Brain microvascular endothelial cell (primary cell): ENCODE data around the gene ZNF689.
"Not testable (repeated sequence)": the region's sequence is repeated elsewhere in the genome, so short reads cannot be mapped to it uniquely, and the experiment has no call there.

Experiments used
- DNase-seq: peaks from one replicate; pipeline ENCODE4 v3.0.0-alpha.2; 2020
- H3K27ac ChIP-seq: fragments of 250-450 bp; sonication (Bioruptor Pico); 2 replicates; pipeline ENCODE4 v1.5.1; 2020; ENCODE audit warnings: mild to moderate bottlenecking, moderate library complexity
- H3K27me3 ChIP-seq: fragments of 250-450 bp; sonication (Bioruptor Pico); replicated peaks from 2 replicates; pipeline ENCODE4 v1.5.1; 2020; ENCODE audit warnings: mild to moderate bottlenecking
- H3K36me3 ChIP-seq: fragments of 250-450 bp; sonication (Bioruptor Pico); replicated peaks from 2 replicates; pipeline ENCODE4 v1.5.1; 2020; ENCODE audit warnings: mild to moderate bottlenecking
- H3K4me3 ChIP-seq: 2 replicates; pipeline ENCODE4 v1.5.1; 2011; ENCODE audit warnings: low read depth, mild to moderate bottlenecking, control low read depth, low read length, moderate library complexity
- in situ Hi-C: cut with HindIII; loops from 2 replicates; pipeline ENCODE4 v1.10.0; 2017; ENCODE audit warnings: low sequenced_read_pairs, low pct_ligation_motif_present
- TF ChIP-seq, protein P1 (sequence below): IDR thresholded peaks from 2 replicates; pipeline ENCODE4 v1.5.1; 2011; ENCODE audit warnings: low read depth, mild to moderate bottlenecking, moderate library complexity, low read length, control low read depth, inconsistent platforms; ENCODE audit errors: missing control alignments

Gene ZNF689

DNA sequence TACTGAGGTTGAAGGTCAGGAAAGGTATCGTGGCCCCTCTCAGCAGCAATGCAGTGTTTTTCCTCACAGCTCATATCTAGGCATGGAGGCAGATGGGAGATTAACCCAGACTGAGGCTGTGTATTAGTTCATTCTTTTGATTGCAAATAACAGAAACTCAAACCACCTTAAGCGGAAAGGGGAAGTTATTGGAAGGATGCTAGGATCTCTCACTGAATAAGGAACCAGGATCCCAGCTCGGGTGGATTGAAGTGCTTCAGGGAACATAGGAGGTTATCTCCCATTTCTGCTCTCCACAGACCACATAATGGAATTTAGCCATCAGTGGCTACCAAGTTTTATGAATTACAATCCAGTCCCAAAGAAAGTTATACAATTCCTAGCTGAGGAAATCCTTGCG lies 8.2 kb downstream of the ZNF689 start:
- peaks cover 19% of the 10 kb centered on the region for H3K36me3 ChIP-seq
- H3K27ac ChIP-seq: no peak overlapping the region
- H3K27me3 ChIP-seq: no peaks in the 10 kb centered on the region
- no peak for DNase-seq
- TF ChIP-seq, protein P1, sequence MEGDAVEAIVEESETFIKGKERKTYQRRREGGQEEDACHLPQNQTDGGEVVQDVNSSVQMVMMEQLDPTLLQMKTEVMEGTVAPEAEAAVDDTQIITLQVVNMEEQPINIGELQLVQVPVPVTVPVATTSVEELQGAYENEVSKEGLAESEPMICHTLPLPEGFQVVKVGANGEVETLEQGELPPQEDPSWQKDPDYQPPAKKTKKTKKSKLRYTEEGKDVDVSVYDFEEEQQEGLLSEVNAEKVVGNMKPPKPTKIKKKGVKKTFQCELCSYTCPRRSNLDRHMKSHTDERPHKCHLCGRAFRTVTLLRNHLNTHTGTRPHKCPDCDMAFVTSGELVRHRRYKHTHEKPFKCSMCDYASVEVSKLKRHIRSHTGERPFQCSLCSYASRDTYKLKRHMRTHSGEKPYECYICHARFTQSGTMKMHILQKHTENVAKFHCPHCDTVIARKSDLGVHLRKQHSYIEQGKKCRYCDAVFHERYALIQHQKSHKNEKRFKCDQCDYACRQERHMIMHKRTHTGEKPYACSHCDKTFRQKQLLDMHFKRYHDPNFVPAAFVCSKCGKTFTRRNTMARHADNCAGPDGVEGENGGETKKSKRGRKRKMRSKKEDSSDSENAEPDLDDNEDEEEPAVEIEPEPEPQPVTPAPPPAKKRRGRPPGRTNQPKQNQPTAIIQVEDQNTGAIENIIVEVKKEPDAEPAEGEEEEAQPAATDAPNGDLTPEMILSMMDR: no peak
- in situ Hi-C loops: loop anchor here (25.0 kb wide), 1 partner anchor 165 kb away; the partner anchor contains the start of genes DCTPP1 and SEPHS2
- H3K4me3 ChIP-seq: no peak overlapping the region

DNA sequence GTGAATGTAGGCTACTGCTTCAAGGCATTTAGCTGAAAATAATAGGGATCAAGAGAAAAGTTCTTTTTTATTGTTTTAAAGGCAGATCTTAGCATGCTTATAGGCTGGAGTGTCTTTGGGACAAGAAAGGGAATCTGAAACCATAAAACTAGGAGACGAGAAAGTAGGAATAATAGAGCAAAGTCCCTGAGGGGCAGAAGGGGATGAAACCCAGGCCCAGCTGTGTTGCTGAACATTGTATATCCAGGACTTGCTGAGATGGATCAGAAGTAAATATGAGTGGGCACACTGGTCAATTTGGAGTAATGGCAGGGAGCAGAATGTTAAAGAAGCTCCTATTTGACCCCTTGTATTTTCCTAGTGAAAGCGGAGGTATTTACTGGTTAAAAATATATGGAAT lies 9.3 kb downstream of the ZNF689 start:
- no peaks in the 10 kb centered on the region for H3K27me3 ChIP-seq
- no peak overlapping the region for H3K27ac ChIP-seq
- DNase-seq: no peak
- H3K4me3 ChIP-seq: no peak overlapping the region
- peaks cover 19% of the 10 kb centered on the region for H3K36me3 ChIP-seq
- TF ChIP-seq, protein P1: no peak
- in situ Hi-C loops: loop anchor here (25.0 kb wide), 1 partner anchor 164 kb away; the partner anchor contains the start of genes DCTPP1 and SEPHS2

DNA sequence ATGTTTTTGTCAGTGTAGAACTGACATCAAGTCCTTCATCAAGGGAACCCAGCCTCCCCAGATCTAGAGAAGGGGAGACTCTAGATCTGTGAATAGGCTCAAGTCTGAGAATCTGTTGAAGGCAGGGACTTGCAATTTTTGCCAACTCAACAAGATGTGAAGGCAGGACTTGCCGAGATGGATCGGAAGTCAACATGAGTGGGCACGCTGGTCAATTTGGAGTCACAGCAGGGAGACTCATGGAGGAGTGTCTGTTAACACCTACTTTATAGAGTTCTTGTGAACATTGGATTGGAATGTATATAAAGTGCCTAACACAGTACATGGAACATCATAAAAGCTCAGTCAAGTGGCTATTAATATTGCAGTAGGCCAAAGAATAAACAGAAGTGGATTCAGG lies 10.0 kb downstream of the ZNF689 start:
- in situ Hi-C loops: loop anchor here (25.0 kb wide), 1 partner anchor 163 kb away; the partner anchor contains the start of genes DCTPP1 and SEPHS2
- no peak overlapping the region for H3K27ac ChIP-seq
- H3K27me3 ChIP-seq: no peaks in the 10 kb centered on the region
- peaks cover 17% of the 10 kb centered on the region for H3K36me3 ChIP-seq
- TF ChIP-seq, protein P1: no peak
- H3K4me3 ChIP-seq: no peak overlapping the region
- no peak for DNase-seq

DNA sequence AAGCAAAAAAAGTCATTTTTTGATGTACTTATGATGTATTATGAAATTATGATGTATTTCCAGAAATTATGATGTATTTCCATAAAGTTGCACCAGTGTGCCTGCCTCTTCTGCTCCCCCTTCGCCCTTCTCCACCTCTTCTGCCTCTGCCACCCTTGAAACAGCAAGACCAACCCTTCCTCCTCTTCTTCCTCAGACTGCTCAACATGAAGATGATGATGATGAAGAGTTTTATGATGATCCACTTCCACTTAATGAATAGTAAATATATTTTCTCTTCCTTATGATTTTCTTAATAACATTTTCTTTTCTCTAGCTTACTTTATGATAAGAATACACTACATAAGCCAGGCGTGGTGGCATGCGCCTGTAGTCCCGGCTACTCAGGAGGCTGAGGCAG lies 17.3 kb downstream of the ZNF689 start:
- in situ Hi-C loops: no loop called here

DNA sequence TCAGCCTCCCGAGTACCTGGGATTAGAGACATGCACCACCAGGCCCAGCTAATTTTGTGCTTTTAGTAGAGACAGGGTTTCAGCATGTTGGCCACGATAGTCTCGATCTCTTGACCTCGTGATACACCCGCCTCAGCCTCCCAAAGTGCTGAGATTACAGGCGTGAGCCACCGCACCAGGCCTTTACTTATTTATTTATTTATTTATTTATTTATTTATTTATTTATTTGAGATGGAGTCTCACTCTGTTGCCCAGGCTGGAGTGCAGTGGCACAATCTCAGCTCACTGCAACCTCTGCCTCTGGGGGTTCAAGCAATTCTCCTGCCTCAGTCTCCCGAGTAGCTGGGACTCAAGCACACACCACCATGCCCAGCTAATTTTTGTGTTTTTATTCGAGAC lies 19.3 kb downstream of the ZNF689 start:
- H3K27me3 ChIP-seq, DNase-seq, in situ Hi-C loops, H3K27ac ChIP-seq, H3K4me3 ChIP-seq, H3K36me3 ChIP-seq: not testable (repeated sequence)

More for the DNA sequence above, 17.3 kb downstream of the ZNF689 start:
- TF ChIP-seq, protein P1: no peak
- no peak for DNase-seq
- Histone ChIP-seq H3K27me3 (no peaks in the 10 kb centered on the region), H3K27ac (no peak overlapping the region), H3K4me3 (no peak overlapping the region), H3K36me3 (no peaks in the 10 kb centered on the region)

DNA sequence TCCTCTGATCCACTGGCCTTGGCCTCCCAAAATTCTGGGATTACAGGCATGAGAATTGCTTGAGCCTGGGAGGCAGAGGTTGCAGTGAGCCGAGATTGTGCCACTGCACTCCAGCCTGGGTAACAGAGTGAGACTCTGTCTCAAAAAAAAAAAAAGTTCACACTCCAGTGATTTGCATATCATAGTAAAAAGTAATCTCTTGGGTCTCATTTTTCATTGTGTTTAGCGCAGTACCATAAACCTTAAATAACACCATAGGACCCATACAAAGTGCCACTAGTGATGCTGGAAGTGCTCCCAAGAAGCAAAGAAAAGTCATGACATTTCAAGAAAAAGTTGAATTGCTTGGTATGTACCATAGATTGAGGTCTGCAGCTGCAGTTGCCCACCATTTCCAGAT lies 20.6 kb downstream of the ZNF689 start:
- H3K4me3 ChIP-seq, DNase-seq, in situ Hi-C loops, H3K27me3 ChIP-seq, H3K36me3 ChIP-seq, H3K27ac ChIP-seq: not testable (repeated sequence)

DNA sequence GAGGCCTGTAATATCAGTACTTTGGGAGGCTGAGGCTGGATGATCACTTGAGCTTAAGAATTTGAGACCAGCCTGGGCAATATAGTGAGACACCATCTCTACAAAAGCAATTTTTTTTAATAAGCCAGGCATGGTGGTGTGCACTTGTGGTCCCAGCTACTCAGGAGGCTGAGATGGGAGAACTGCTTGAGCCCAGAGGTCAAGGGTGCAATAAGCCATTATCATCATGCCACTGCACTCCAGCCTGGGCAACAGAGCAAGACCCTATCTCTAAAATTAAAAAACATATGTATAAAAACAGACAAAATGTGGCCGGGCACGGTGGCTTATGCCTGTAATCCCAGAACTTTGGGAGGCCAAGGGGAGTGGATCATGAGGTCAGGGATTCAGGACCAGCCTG lies 21.5 kb downstream of the ZNF689 start:
- DNase-seq: no peak
- TF ChIP-seq, protein P1: no peak
- H3K4me3 ChIP-seq: no peak overlapping the region
- no peaks in the 10 kb centered on the region for H3K27me3 ChIP-seq
- in situ Hi-C loops: no loop called here
- no peak overlapping the region for H3K27ac ChIP-seq
- H3K36me3 ChIP-seq: no peaks in the 10 kb centered on the region
